ENCODE results near the gene UGT1A6. TPM values are rescaled to one million over a fixed set of nuclear protein-coding genes. Genes with fewer than 3 reads are reported as not detected.

The UGT1A6 gene
- total and polyA plus RNA-seq, 2 of the 13 experiments (the other 11 are each of a cell fraction or from before 2014, with no cell fraction given) = 0.25 TPM; not detected in 1

DNA sequence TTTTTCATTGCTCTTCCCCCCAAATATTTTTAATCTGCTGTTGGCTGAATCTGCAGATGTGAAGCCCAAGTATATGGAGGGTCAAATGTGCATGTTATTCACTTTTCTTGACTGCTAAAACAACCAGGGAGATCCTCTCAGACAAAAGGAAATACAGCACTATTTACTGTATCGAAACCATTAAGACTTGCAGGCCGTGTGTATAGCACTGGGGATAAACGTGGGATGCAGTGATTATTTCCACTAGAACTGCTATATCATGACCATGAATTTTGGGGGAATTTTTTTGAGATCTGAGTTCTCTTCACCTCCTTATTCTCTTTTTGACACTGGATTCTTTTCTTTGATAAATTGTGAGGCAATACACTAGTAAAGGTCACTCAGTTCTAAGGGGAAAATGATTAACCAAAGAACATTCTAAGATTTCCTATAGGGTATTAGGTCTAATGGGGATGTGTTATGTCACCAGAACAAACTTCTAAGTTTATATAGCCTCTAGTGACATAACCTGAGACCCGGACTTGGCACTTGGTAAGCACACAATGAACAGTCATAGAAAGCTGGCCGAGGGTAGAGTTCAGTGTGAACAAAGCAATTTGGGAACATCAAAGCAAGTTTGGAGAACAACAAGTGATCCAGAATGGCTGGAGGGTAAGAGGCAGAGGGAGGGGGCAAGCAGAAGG lies 52.5 kb downstream of the UGT1A6 start (continued):
- TF ChIP-seq ZNF230 (CRISPR knock-in tag; IDR thresholded peaks at IDR 0.05) (0 out of 2 replicates have a peak, but pooled peaks have one; percentile 39), RAD21 (CRISPR knock-in tag; IDR thresholded peaks at IDR 0.05) (no peak), SOX13 (IDR thresholded peaks at IDR 0.05) (peak; percentile 99), SOX13 (CRISPR knock-in tag; conservative IDR thresholded peaks at IDR 0.05 in 1 of 2, IDR thresholded peaks at IDR 0.05 in 1 of 2) (peak in 1 of 2 experiments; percentile 98; a peak in 2 of 4 replicates), MEF2D (CRISPR knock-in tag; IDR thresholded peaks at IDR 0.05) (peak; percentile 98), ATF7-NPFF (CRISPR knock-in tag; IDR thresholded peaks at IDR 0.05; ENCODE audit: low read depth) (peak; percentile 68; the same call in 1 of the 2 replicates), DNMT3B (CRISPR knock-in tag; conservative IDR thresholded peaks at IDR 0.05) (peak; percentile 91; the same call in 1 of the 2 replicates), ZNF3 (CRISPR knock-in tag; IDR thresholded peaks at IDR 0.05) (peak; percentile 73; the same call in 1 of the 2 replicates), AHDC1 (CRISPR knock-in tag; IDR thresholded peaks at IDR 0.05; ENCODE audit: borderline replicate concordance) (peak; percentile 99), NR2F1 (CRISPR knock-in tag; IDR thresholded peaks at IDR 0.05) (peak; percentile 97 to 99), MBD4 (IDR thresholded peaks at IDR 0.05; ENCODE audit: borderline replicate concordance, low read length) (peak; percentile 93; the same call in 1 of the 2 replicates), GATAD2A (CRISPR knock-in tag; IDR thresholded peaks at IDR 0.05) (peak; percentile 94), DPF2 (CRISPR knock-in tag; IDR thresholded peaks at IDR 0.05; ENCODE audit: borderline replicate concordance, low read depth) (peak; percentile 88; the same call in 1 of the 2 replicates), TOPORS (CRISPR knock-in tag; IDR thresholded peaks at IDR 0.05) (0 out of 2 replicates have a peak, but pooled peaks have one; percentile 40), HNRNPK (IDR thresholded peaks at IDR 0.05; ENCODE audit: low read depth, low read length, poor library complexity, severe bottlenecking) (no peak), ZNF720 (CRISPR knock-in tag; IDR thresholded peaks at IDR 0.05) (no peak), ZNF652 (CRISPR knock-in tag; IDR thresholded peaks at IDR 0.05; ENCODE audit: borderline replicate concordance, low read depth) (peak; percentile 31; the same call in 1 of the 2 replicates), FOXO1 (CRISPR knock-in tag; IDR thresholded peaks at IDR 0.05) (peak; percentile 97), ZFP36L1 (CRISPR knock-in tag; IDR thresholded peaks at IDR 0.05) (peak; percentile 96; the same call in 1 of the 2 replicates), SATB2 (CRISPR knock-in tag; IDR thresholded peaks at IDR 0.05) (peak; percentile 83; the same call in 1 of the 2 replicates)

All from HepG2 (cell line).